GM21447 (cell line): ENCODE data around the gene PRSS38.
"Not testable (repeated sequence)": the region's sequence is repeated elsewhere in the genome, so short reads cannot be mapped to it uniquely, and the experiment has no call there.

Experiments
- ATAC-seq: cut with Tn5 transposase; IDR thresholded peaks from one replicate; pipeline ENCODE4 v1.9.1; 2021; ENCODE audit not compliant: unreplicated experiment

The PRSS38 gene

GRCh38 chr1:227838181-227838580, 22.7 kb downstream of the PRSS38 start:
- ATAC-seq = no peak

- no peak for ATAC-seq
Measured at GRCh38 chr1:227841096-227841495, 25.6 kb downstream of the PRSS38 start.

GRCh38 chr1:227844320-227845146, 29.1 kb downstream of the PRSS38 start:
- ATAC-seq = no peak

- no peak for ATAC-seq
Measured at GRCh38 chr1:227845147-227845458, 29.6 kb downstream of the PRSS38 start.

- ATAC-seq = no peak
Measured at GRCh38 chr1:227845519-227845918, 30.0 kb downstream of the PRSS38 start.

- ATAC-seq = no peak
Measured at GRCh38 chr1:227846265-227846858, 30.9 kb downstream of the PRSS38 start.

- not testable (repeated sequence) for ATAC-seq
Measured at GRCh38 chr1:227847046-227847445, 31.6 kb downstream of the PRSS38 start.

GRCh38 chr1:227848430-227848932, 33.0 kb downstream of the PRSS38 start:
- ATAC-seq = no peak

GRCh38 chr1:227849251-227849650, 33.8 kb downstream of the PRSS38 start:
- ATAC-seq = no peak

- no peak for ATAC-seq
Measured at GRCh38 chr1:227854189-227854588, 38.7 kb downstream of the PRSS38 start.

GRCh38 chr1:227855687-227856086, 40.2 kb downstream of the PRSS38 start:
- no peak for ATAC-seq

- ATAC-seq = no peak
Measured at GRCh38 chr1:227856147-227856858, 40.8 kb downstream of the PRSS38 start.

GRCh38 chr1:227864882-227865281, 49.4 kb downstream of the PRSS38 start:
- no peak for ATAC-seq

GRCh38 chr1:227869279-227869842, 53.9 kb downstream of the PRSS38 start:
- ATAC-seq = no peak

- ATAC-seq = no peak
Measured at GRCh38 chr1:227869851-227870305, 54.4 kb downstream of the PRSS38 start.

GRCh38 chr1:227870366-227870765, 54.9 kb downstream of the PRSS38 start:
- no peak for ATAC-seq

- not testable (repeated sequence) for ATAC-seq
Measured at GRCh38 chr1:227871892-227872291, 56.4 kb downstream of the PRSS38 start.

GRCh38 chr1:227877810-227878209, 62.3 kb downstream of the PRSS38 start:
- not testable (repeated sequence) for ATAC-seq

- ATAC-seq = no peak
Measured at GRCh38 chr1:227880342-227880924, 65.0 kb downstream of the PRSS38 start.

GRCh38 chr1:227883073-227883520, 67.6 kb downstream of the PRSS38 start:
- ATAC-seq = no peak
